HEK293 (cell line): ENCODE results near the gene HMCN1.

ENCODE experiments used
- CTCF ChIA-PET: fragments of 350-600 bp; formaldehyde crosslinking; extraction: SDS; loops from one replicate; lab custom pipeline; 2021; ENCODE audit warnings: antibody characterized with exemption; lab: Yijun Ruan, JAX
- POLR2A ChIA-PET: fragments of 300-600 bp; formaldehyde crosslinking; extraction: SDS; loops from one replicate; lab custom pipeline; 2020; ENCODE audit warnings: antibody characterized with exemption, inconsistent platforms; lab: Yijun Ruan, JAX
- H3K27ac ChIP-seq: fragments of 200-500 bp; sonication (Bioruptor generic); 2 replicates; pipeline ENCODE4 v1.5.1; 2014; ENCODE audit warnings: low read depth, low read length, control low read depth, inconsistent platforms; ENCODE audit errors: extremely low read depth
- H3K36me3 ChIP-seq, 2 experiments: fragments of 200-500 bp in 1 of 2; sonication (Bioruptor generic) in 1 of 2; 1 replicate in 1 of 2; 2 replicates in 1 of 2; pipeline ENCODE4 v1.5.1; 2014 to 2017; ENCODE audit warnings: inconsistent platforms in 2 of 2, low read length in 2 of 2; ENCODE audit not compliant: control insufficient read depth in 2 of 2, insufficient read depth in 1 of 2
- H3K4me1 ChIP-seq: fragments of 200-500 bp; sonication (Bioruptor generic); 2 replicates; pipeline ENCODE4 v1.5.1; 2014; ENCODE audit warnings: mild to moderate bottlenecking, low read length, inconsistent platforms; ENCODE audit not compliant: control insufficient read depth, insufficient read depth
- H3K4me3 ChIP-seq: 2 replicates; pipeline ENCODE4 v1.5.1; 2011; ENCODE audit warnings: low read depth, mild to moderate bottlenecking, control low read depth, low read length, moderate library complexity
- H3K9me3 ChIP-seq: fragments of 200-500 bp; sonication (Bioruptor generic); 2 replicates; pipeline ENCODE4 v1.5.1; 2014; ENCODE audit warnings: low read depth, low read length, inconsistent platforms; ENCODE audit not compliant: control insufficient read depth, insufficient read depth
- IKZF3 ChIP-seq: fragments of 450-650 bp; IDR thresholded peaks from 2 replicates; pipeline ENCODE4 v1.5.0; 2018; ENCODE audit warnings: missing biosample characterization, mild to moderate bottlenecking, missing genetic modification characterization, moderate library complexity
- MEIS1 ChIP-seq: sonication (generic); formaldehyde crosslinking; IDR thresholded peaks from 2 replicates; pipeline ENCODE4 v1.8.1; 2022; ENCODE audit warnings: missing genetic modification reagents, mild to moderate bottlenecking, borderline replicate concordance
- YY1 ChIP-seq: fragments of 450-650 bp; formaldehyde crosslinking; IDR thresholded peaks from 2 replicates; pipeline ENCODE4 v1.5.1; 2018; ENCODE audit warnings: missing biosample characterization, missing genetic modification characterization
- ZNF138 ChIP-seq: fragments of 450-650 bp; formaldehyde crosslinking; IDR thresholded peaks from 2 replicates; pipeline ENCODE4 v1.5.1; 2016; ENCODE audit warnings: missing biosample characterization, missing genetic modification characterization, borderline replicate concordance
- ZNF169 ChIP-seq: fragments of 450-650 bp; formaldehyde crosslinking; IDR thresholded peaks from 2 replicates; pipeline ENCODE4 v1.5.1; 2016; ENCODE audit warnings: missing biosample characterization, missing genetic modification characterization
- ZNF184 ChIP-seq: fragments of 450-650 bp; IDR thresholded peaks from 2 replicates; pipeline ENCODE4 v1.5.1; 2018; ENCODE audit warnings: missing biosample characterization, mild to moderate bottlenecking, missing genetic modification characterization
- ZNF214 ChIP-seq: fragments of 450-650 bp; formaldehyde crosslinking; IDR thresholded peaks from 2 replicates; pipeline ENCODE4 v1.5.1; 2017; ENCODE audit warnings: missing biosample characterization, mild to moderate bottlenecking, missing genetic modification characterization, borderline replicate concordance
- ZNF239 ChIP-seq: fragments of 450-650 bp; formaldehyde crosslinking; IDR thresholded peaks from 2 replicates; pipeline ENCODE4 v1.5.1; 2016; ENCODE audit warnings: missing biosample characterization, missing genetic modification characterization
- ZNF416 ChIP-seq: fragments of 450-650 bp; formaldehyde crosslinking; IDR thresholded peaks from 2 replicates; pipeline ENCODE4 v1.5.1; 2016; ENCODE audit warnings: missing biosample characterization, missing genetic modification characterization
- ZNF433 ChIP-seq: fragments of 450-650 bp; formaldehyde crosslinking; IDR thresholded peaks from 2 replicates; pipeline ENCODE4 v1.5.1; 2016; ENCODE audit warnings: missing biosample characterization, missing genetic modification characterization, low read depth
- ZNF645 ChIP-seq: fragments of 450-650 bp; formaldehyde crosslinking; IDR thresholded peaks from 2 replicates; pipeline ENCODE4; 2016; ENCODE audit warnings: missing biosample characterization, missing genetic modification characterization
- ZNF670 ChIP-seq: fragments of 450-650 bp; formaldehyde crosslinking; IDR thresholded peaks from 2 replicates; pipeline ENCODE4 v1.5.1; 2016; ENCODE audit warnings: missing biosample characterization, missing genetic modification characterization, low read depth
- ZNF747 ChIP-seq: fragments of 450-650 bp; formaldehyde crosslinking; IDR thresholded peaks from 2 replicates; pipeline ENCODE4 v1.5.1; 2016; ENCODE audit warnings: missing biosample characterization, missing genetic modification characterization
- TF ChIP-seq, protein P1 (sequence below): fragments of 450-650 bp; formaldehyde crosslinking; IDR thresholded peaks from 2 replicates; pipeline ENCODE4 v1.5.1; 2016; ENCODE audit warnings: missing biosample characterization, missing genetic modification characterization, borderline replicate concordance
- TF ChIP-seq, protein P2 (sequence below): fragments of 450-650 bp; formaldehyde crosslinking; IDR thresholded peaks from 2 replicates; pipeline ENCODE4 v1.5.0; 2017; ENCODE audit warnings: missing biosample characterization, missing genetic modification characterization, borderline replicate concordance
- TF ChIP-seq, protein P3 (sequence below): fragments of 450-650 bp; formaldehyde crosslinking; IDR thresholded peaks from 2 replicates; pipeline ENCODE4 v1.5.1; 2016; ENCODE audit warnings: missing biosample characterization, missing genetic modification characterization
- TF ChIP-seq, protein P4 (sequence below): fragments of 450-650 bp; formaldehyde crosslinking; IDR thresholded peaks from 2 replicates; pipeline ENCODE4 v1.5.1; 2017; ENCODE audit warnings: missing biosample characterization, missing genetic modification characterization

Gene HMCN1

GRCh38 chr1:186193224-186193623 is 459.0 kb downstream of the HMCN1 start (continued):
- TF ChIP-seq, protein P1, sequence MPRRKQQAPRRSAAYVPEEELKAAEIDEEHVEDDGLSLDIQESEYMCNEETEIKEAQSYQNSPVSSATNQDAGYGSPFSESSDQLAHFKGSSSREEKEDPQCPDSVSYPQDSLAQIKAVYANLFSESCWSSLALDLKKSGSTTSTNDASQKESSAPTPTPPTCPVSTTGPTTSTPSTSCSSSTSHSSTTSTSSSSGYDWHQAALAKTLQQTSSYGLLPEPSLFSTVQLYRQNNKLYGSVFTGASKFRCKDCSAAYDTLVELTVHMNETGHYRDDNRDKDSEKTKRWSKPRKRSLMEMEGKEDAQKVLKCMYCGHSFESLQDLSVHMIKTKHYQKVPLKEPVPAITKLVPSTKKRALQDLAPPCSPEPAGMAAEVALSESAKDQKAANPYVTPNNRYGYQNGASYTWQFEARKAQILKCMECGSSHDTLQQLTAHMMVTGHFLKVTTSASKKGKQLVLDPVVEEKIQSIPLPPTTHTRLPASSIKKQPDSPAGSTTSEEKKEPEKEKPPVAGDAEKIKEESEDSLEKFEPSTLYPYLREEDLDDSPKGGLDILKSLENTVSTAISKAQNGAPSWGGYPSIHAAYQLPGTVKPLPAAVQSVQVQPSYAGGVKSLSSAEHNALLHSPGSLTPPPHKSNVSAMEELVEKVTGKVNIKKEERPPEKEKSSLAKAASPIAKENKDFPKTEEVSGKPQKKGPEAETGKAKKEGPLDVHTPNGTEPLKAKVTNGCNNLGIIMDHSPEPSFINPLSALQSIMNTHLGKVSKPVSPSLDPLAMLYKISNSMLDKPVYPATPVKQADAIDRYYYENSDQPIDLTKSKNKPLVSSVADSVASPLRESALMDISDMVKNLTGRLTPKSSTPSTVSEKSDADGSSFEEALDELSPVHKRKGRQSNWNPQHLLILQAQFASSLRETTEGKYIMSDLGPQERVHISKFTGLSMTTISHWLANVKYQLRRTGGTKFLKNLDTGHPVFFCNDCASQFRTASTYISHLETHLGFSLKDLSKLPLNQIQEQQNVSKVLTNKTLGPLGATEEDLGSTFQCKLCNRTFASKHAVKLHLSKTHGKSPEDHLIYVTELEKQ: no peak
- TF ChIP-seq ZNF747 (tag by site-specific recombination) (no peak), ZNF670 (tag by site-specific recombination) (no peak), ZNF214 (tag by site-specific recombination) (no peak), IKZF3 (tag by site-specific recombination) (no peak), ZNF433 (tag by site-specific recombination) (no peak), ZNF169 (tag by site-specific recombination) (no peak), ZNF184 (no peak), ZNF416 (tag by site-specific recombination) (no peak), ZNF645 (tag by site-specific recombination) (no peak)
- TF ChIP-seq, protein P2, sequence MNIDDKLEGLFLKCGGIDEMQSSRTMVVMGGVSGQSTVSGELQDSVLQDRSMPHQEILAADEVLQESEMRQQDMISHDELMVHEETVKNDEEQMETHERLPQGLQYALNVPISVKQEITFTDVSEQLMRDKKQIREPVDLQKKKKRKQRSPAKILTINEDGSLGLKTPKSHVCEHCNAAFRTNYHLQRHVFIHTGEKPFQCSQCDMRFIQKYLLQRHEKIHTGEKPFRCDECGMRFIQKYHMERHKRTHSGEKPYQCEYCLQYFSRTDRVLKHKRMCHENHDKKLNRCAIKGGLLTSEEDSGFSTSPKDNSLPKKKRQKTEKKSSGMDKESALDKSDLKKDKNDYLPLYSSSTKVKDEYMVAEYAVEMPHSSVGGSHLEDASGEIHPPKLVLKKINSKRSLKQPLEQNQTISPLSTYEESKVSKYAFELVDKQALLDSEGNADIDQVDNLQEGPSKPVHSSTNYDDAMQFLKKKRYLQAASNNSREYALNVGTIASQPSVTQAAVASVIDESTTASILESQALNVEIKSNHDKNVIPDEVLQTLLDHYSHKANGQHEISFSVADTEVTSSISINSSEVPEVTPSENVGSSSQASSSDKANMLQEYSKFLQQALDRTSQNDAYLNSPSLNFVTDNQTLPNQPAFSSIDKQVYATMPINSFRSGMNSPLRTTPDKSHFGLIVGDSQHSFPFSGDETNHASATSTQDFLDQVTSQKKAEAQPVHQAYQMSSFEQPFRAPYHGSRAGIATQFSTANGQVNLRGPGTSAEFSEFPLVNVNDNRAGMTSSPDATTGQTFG (tag by site-specific recombination): no peak
- TF ChIP-seq, protein P3, sequence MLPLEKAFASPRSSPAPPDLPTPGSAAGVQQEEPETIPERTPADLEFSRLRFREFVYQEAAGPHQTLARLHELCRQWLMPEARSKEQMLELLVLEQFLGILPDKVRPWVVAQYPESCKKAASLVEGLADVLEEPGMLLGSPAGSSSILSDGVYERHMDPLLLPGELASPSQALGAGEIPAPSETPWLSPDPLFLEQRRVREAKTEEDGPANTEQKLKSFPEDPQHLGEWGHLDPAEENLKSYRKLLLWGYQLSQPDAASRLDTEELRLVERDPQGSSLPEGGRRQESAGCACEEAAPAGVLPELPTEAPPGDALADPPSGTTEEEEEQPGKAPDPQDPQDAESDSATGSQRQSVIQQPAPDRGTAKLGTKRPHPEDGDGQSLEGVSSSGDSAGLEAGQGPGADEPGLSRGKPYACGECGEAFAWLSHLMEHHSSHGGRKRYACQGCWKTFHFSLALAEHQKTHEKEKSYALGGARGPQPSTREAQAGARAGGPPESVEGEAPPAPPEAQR (tag by site-specific recombination): no peak

GRCh38 chr1:186194107-186194756 is 460.0 kb downstream of the HMCN1 start:
- Histone ChIP-seq H3K9me3 (no peaks in the 10 kb centered on the region), H3K27ac (no peak overlapping the region), H3K4me3 (no peak overlapping the region), H3K36me3 (no peaks in the 10 kb centered on the region), H3K4me1 (no peaks in the 10 kb centered on the region)
- POLR2A ChIA-PET: no interaction called here
- no peak for TF ChIP-seq ZNF239 (tag by site-specific recombination)
- TF ChIP-seq, protein P4, sequence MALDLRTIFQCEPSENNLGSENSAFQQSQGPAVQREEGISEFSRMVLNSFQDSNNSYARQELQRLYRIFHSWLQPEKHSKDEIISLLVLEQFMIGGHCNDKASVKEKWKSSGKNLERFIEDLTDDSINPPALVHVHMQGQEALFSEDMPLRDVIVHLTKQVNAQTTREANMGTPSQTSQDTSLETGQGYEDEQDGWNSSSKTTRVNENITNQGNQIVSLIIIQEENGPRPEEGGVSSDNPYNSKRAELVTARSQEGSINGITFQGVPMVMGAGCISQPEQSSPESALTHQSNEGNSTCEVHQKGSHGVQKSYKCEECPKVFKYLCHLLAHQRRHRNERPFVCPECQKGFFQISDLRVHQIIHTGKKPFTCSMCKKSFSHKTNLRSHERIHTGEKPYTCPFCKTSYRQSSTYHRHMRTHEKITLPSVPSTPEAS (tag by site-specific recombination): no peak
- no peak for TF ChIP-seq YY1 (tag by site-specific recombination)
- no peak for TF ChIP-seq ZNF138 (tag by site-specific recombination)
- TF ChIP-seq MEIS1: no peak
- CTCF ChIA-PET: interaction anchor here (1.2 kb wide), 2 partner anchors 381 to 474 kb away, joined by 3 read pairs; no protein-coding TSS in a partner anchor
